Hepatic stellate cell (primary cell): ENCODE results near the gene LTB4R2.

Source experiments
- DNase-seq: peaks from one replicate; pipeline ENCODE4 v3.0.0; 2011; ENCODE audit warnings: low spot score

LTB4R2 gene

DNA sequence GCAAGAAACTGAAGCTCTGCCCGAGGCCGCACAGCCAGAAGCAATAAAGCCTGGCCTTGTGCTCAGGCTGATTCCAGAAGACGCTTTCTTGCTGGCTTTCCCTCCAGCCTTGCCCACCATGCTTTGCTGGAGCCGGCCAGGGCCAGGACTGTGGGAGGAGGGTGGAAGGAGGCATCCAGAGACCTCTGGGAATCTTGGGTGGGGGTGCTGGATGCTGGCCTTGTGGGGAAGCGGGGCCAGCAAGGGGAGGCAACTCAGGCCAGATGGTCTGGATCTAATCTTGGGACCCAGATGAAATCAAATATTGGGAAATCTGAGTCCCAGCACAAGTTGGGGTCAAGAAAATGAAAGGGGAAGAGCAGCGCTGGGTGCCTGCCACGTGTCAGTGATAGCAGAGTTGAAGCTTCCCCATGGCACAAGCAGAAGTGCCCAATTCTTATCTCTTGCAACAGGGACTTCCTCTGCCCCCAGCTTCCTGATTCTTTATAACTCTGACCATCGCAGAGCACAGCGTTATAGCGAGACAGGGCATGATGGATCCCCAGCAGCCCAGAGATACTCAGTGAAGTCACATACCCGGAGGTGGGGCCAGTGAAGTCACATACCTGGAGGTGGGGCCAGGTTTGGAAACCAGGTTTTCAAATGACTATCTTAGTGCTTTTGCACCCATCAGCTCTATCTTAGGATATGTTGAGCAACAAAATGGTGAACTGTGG, 32.2 kb upstream of the LTB4R2 start:
- DNase-seq, result no peak

DNA sequence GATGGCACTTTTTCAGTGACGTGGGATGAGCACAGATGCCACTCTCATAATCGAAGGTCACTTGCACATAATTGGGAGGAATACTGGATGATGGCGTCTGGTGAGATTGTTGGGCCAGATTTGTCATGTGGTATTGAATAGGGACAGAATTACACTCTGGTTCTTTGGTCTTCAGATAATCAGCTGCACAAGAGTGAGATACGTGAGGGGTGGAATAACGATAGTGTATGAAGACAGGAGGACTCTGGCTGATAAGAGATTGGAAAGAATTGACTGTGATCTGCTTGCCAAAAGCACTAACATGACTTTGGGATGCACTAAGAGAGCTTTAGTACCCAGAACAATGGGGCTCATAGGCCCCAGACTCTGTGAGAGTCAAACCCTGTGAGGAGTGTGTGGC, 31.5 kb upstream of the LTB4R2 start:
- no peak for DNase-seq

DNA sequence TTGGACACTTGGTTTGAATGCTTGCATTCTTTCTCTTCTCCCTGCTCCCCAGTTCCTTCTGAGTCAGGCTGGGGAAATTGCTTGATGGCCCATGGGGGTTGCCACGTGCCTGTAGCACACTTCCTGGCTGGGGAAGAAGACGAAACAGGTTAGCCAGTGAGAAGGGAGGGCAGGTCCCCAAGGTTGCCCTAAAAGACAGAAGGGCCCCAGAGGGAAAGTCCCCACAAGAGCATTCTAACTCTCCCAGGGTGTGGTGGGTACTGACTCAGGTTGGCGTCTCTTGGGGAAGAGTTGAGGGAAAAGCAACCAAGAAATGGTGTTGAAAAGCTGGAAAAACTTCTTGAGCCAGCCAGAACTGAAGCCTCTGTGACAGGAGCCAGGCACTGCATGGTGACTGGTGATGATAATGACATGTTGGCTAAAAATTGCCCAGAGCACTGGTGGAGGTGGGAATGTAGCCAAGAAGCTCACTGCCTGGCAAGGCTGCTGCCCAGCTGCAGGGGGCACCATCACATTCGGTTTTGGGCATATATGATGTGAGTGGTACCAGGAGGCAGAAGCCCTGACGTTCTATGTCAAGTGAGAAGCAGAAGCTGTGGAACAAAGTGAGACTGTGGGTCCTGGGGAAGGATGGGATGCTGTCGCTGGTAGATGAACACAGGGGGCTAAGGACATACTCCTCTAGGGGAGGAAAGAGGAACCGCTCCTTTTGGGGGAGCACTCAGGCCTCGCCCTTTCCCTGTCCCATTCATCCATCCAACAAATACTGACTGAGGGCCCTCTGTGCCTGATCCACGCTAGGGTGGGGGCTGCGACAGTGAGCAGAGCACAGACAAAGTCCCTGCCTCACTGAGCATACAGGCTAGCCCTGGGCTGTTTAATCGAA, 30.4 kb upstream of the LTB4R2 start:
- DNase-seq, result no peak

DNA sequence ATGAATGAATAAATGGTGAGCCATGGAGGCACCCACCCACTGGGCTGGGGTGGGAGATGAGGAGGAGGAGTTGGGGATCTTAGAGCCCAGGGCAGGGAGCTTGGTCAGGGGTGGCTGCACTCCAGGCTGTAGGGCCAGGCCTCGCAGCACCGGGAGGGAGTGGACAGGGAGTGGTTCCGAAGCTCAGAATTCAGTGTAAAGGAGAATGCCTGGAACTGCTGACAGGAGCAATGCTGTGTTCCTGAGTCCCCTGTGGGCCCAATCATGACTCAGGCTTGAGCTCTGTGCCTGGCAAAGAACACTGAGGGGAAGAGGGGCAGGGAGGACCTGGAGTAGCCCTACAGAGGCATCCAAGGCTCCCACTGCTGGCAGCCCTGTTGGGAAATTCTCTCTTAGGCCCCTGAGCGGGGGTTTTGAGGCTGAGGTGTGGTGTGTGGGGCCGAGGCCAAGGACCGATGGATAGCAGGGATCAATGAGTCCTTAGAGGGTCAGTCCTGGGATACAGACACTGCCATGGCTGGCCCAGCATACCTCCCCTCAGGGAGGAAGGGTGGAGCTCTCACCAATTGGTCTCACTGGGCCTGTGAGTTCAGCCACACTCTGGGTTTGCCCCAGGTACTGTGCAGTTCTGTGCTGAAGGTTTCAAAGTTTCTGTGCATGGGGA, 29.0 kb upstream of the LTB4R2 start:
- no peak for DNase-seq

DNA sequence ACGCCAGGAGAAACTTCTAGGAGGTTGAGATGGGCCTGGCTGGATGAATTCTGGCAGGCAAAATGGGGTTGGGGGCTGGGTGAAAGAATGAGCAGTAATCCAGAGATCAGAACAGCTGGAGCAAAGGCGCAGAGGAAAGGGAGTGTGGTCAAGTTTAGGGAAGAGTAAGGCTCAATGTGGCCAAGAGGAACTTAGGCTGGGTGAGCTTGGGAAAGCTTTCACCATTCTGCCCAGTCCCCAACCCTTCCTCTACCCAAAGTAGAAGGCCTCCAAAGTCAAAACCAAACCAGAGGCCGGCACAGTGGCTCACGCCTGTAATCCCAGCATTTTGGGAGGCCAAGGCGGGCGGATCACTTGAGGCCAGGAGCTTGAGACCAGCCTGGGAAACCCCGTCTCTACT, 28.3 kb upstream of the LTB4R2 start:
- DNase-seq, result no peak

DNA sequence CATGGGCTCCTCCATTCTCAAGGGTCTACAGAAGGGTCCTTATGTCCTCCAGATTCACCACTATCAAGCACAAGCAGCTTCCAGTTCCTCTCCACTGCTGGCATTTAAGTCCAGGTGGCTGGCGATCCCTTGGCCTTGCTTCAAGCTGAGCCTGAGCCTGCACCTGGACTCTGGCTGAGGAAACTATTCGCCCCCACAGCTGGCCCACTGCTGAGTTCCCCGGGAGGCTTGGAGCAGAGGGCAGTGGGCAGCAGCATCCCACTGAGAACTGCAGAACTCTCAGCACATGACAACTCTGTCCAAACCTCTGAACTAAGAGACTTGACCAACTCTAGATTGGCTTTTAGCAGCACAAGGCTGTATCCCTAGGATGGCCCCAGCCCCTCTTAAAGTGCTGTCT, 27.2 kb upstream of the LTB4R2 start:
- no peak for DNase-seq

DNA sequence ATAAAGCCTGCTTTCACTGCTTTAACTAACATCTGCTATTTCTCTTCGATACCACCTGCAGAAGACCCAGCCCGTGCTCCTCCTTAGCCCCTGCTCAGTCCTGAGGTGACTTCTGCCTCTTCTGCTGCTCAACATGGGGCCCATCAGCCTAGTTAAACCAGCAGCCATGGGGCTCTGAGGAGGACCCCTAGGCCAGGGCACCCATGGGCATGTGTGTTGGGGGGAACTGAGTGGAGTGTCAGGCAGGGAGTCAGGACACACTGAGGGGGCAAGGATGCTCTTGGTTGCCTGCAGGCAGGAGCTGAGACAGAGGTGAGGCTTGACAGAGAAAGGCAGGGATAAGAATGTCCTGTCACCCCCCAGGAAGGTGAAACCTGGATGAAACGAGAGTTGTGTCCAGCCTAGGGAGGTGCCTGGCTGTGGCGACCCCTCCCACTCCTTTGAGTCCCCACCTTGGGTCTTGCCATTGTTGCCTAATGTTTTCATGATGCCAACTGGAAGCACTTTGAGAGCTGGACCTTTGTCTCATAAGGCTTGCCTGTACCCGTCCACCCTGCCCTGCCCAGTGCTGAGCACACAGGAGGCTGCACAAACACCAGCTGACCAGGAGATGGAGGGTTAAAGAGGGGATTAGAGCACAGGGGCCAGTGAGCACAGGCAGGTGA, 26.0 kb upstream of the LTB4R2 start:
- DNase-seq, result no peak

DNA sequence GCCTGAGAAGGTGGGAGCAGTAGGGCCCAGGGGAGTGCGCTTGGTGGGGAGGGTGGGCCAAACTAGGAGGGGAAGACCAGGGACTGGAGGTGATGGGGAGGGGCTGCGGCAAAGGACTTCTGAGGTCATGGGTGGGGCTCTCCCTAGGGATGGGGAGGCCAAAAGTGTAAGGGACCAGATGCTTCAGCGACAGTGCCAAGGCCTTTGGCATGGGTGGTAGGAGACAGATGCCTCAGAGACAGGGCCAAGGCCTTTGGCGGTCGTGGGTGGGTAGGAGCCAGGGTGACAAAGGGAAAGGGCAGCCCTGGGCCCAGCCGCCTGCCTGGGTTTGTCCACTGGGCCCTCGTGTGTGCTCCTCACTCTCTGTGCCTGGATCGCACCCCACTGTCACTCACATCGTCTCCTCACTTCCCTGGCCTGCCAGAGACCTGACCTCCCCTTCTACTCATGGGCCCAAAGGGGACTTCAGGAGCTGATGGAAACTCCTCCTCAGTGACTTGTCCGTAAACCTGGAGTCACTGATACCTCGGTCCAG, 25.4 kb upstream of the LTB4R2 start:
- no peak for DNase-seq

DNA sequence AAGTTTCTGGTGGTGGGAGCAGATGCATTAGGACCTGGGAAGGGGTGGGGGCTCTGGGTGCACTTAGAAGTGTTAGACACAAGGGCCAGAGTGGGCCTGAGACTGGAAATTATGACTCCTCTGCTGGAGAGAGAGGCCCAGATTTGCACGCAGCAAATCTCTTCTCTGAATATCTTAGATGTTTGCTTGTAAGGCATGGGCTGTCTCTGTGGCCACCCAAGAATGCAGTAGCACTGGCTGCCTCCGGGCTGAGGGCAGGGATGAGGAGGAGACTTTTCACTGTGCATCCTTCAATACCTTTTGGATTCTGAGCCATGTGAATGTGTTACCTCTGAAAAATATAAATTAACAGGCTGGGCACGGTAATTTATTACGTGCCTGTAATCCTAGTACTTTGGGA, 24.6 kb upstream of the LTB4R2 start:
- no peak for DNase-seq

DNA sequence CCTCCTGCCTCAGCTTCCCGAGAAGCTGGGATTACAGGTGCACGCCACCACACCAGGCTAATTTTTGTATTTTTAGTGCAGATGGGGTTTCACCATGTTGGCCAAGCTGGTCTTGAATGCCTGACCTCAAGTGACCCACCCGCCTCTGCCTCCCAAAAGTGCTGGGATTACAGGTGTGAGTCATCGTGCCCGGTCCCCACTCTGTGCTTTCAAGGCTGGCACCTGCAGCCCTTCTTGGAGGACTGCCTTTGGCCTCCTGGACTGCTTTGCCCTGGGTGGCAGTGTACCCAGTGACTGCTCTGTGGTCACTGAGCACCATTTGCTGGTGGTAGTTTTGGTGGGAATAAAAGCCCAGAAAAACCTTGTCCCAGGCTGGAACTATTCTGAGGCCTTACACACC, 22.9 kb upstream of the LTB4R2 start:
- no peak for DNase-seq

DNA sequence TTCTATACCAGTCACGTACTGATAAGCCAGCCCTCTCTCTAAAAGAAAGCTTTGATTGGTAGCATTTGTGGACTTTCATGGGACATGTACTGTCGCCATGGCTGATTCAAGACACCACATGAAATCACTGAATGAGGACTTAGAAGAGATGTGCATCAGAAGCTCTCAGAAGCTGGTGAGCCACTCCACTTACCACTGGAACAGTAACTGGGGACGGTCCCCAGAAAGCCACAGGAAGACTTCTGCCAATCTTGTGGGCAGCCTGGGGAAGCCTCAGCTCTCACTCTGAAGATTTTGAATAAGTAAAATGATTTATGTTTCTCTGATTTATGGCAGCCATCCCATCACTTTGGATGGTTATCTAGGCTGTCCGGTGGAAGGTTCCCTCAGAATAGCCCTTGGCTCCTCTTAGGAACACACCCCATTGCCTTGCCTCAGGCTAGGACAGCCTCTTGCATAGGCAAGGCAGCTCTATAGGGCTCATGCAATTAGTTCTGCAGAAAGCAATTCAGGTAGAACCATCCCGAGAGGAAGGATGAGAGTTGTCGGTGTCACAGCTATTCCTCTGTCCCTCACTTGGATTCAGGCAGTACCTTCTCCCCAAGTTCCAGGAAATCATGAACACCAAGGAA, 20.2 kb upstream of the LTB4R2 start:
- no peak for DNase-seq

DNA sequence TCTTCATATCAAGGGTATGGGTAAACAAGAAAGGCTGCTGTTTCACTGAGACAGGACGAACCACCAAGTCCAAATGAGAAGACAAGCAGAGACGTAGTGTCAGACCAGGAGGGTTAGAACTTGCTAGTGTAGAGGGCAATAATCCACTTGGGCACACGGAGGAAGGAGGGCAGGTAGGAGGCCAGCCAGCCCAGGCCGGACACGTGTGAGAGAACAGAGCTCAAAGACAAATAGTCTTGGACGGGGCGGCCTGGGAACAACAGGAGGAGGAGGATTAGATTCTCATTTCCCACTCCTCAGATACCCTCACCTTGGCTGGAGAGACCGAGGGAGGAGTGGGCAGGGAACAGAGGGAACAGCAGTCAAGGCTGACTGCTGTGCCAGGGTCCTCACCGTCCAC, 19.2 kb upstream of the LTB4R2 start:
- DNase-seq, result no peak

DNA sequence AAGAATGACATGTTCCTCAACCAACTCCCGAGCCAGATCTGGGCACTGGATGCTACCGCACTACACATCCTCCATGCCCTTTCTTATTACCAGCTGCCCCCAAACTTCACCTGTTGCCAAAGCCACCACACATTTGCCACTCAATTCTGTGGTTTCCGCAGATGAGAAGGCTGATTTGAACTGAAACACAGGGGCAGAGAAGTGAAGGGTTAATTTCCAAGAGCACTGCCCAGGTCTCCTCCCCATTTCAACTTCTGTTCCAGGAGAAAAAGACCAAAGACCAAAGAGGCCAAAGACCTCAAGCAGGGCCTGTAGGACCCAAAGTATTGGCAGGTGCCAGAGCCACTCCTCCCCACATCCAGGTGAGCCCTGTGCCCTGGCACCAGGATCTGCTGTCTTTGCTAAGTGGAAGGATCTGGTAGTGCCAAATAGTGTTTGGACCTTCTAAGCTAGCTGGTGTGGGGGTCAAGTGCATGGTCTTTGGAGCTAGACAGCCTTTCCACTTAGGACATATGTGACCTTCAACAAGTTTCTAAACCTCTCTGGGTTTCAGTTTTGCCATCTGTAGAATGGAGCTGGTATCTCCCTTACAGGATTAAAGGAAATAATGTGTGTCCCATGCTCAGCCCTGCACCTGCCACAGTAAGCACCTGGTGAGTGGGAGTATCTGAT, 18.4 kb upstream of the LTB4R2 start:
- DNase-seq, result no peak

DNA sequence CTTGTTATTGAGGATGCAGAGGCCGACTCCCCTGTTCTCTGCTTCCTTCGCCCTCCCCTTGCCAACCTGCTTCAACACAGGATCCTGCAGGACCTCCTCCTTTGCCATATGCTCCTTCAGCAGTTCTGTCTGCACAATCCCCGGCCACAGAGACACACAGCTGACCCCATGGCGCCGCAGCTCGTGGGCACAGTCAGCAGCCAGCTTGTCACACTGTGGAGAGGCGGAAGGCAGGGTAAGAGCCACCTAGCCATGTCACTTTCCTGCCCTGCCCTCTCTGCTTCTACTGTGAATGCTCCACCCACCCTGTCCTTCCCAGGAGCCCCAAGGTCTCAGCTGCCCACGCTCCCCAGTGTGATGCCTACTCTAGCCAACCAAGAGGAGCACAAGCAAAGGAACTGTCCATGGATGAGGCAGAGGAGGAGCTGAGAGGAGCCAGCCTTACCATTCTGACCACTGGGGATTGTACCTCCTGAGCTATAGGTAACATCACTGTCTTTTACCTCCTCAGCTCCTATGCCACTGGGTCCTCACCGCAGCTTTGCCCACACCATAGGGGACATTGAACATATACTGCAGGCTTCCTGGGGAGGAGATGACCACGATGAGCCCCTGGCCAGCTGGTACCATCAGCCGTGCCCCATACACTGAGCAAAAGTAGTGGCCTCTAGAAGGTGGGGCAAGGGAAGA, 17.7 kb upstream of the LTB4R2 start:
- no peak for DNase-seq

DNA sequence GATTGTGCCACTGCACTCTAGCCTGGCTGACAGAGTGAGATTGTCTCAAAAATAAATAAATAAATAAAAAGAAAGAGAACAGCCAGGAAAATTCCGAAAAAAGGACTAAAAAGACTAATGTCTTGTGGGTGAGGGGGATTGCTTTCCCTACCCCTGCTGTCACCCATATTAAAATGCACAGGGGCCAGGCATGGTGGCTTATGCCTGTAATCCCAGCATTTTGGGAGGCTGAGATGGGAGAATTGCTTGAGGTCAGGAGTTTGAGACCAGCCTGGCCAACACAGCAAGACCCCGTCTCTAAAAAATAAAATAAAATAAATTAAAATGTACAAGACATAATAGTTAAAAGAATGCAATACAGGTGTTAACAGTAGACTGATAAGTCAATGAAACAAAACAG, 16.4 kb upstream of the LTB4R2 start:
- DNase-seq, result no peak

DNA sequence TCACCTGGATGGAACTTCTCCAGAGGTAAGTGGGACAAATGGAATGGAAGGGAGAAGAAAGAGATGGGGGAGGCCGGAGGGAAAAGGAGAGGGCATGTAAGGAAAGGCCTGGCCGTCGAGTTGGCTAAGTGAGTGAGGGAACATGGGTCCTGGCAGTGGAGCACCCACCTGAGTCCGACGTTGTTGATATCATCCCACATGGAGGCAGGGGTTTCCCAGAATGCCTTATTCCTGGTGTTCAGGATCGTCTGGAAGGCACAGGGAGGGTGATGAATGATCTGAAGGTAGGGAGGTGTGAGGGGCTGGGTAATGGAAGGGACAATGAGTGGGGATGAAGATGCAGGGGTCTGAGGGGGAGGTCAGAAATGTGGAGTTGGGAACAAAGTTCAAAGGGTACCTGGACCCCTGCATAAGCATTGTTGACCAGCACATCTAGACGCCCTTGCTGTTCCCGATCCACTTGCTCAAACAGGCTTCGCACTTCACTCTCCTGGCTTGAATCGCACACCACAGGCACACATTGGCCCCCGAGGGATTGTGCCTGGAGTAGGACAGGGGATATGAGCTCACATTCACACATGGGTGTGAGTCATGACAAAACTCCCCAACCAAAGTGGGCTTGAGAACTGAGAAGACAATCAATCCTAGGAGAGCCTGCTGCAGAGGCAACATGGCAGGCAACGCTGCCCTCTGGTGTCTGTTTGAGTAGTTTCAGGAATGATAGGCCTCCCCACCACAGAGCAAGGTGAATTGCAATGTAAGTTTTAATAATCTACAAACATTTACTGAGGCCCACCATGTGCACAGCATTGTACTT, 13.4 kb upstream of the LTB4R2 start:
- peak; percentile 93 for DNase-seq

DNA sequence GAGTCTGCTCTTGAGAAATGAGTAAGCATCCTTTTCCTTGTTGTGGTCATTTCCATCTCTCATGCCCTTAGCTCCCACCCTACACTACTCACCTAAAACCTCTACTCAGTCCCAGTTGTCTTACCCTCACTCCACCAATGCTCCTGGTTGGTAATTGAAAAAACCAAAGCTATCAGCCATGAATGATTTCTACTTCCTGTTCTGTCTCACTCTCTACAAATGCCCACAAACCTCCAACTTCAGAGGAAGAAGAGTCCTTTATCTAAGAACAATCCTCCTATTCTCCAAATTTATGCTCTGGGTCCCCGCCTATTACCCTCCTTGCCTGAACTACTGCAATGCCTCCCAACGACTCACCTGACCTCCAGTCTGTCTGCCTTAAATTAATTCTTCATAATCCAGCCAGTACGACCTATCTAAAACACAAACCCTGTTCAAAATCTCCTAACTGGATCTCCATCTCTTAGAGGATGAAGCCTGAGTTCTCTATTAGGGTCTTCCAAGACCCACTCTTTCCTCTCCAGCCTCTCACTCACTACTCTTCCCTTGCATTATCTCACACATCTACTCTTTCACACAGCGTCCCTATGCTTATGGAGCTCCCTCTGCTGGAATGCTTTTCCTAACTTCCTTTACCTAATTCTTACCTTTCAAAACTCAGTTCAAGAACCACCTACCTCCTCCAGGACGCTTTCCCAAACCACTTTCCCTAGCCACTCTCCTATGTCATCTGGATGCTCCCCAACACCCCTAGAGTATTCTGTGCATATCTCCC, 12.6 kb upstream of the LTB4R2 start:
- DNase-seq, result no peak

DNA sequence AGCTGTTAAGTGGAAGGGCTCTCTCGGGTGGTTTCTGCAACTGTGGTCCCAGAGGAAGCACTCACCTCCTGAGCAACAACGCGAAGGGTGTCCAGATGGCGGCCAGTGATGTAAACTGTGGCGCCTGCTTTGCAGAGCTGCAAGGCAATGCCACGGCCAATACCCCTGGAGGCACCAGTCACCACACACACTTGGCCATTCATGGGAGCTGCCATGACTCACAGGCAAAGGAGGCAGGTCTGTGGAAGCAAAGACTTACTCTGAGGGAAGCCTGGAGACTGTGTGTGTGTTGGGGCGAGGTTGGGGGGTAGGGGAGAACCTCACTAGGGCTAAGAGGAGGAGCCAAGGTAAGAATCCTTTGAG, 11.1 kb upstream of the LTB4R2 start:
- peak; percentile 82 for DNase-seq
